H9 (cell line): ENCODE results near the gene CERK. TPM values are rescaled to one million over a fixed set of nuclear protein-coding genes. Genes with fewer than 3 reads are reported as not detected.

Source experiments
- DNase-seq: peaks from one replicate; pipeline ENCODE4 v3.0.0-alpha.2; 2017
- H2AFZ ChIP-seq: one replicate; pipeline ENCODE4 v1.6.1; 2013; ENCODE audit warnings: mild to moderate bottlenecking, low read length, control low read depth, moderate library complexity
- H2AK5ac ChIP-seq: 2 replicates; pipeline ENCODE4 v1.6.1; 2013; ENCODE audit warnings: low read length, control low read depth, mixed read lengths; ENCODE audit not compliant: insufficient read length
- H2BK120ac ChIP-seq: one replicate; pipeline ENCODE4 v1.6.1; 2013; ENCODE audit warnings: low read depth, mild to moderate bottlenecking, low read length, control low read depth, inconsistent platforms; ENCODE audit not compliant: poor library complexity, severe bottlenecking
- H2BK12ac ChIP-seq: 2 replicates; pipeline ENCODE4 v1.6.1; 2013; ENCODE audit warnings: low read length, control low read depth, mixed read lengths, low read depth; ENCODE audit not compliant: insufficient read length
- H2BK15ac ChIP-seq: 2 replicates; pipeline ENCODE4 v1.6.1; 2013; ENCODE audit warnings: low read depth, low read length, control low read depth
- H2BK20ac ChIP-seq: one replicate; pipeline ENCODE4 v1.6.1; 2013; ENCODE audit warnings: low read depth, mild to moderate bottlenecking, low read length, control low read depth, inconsistent platforms; ENCODE audit not compliant: poor library complexity, severe bottlenecking
- H2BK5ac ChIP-seq: 2 replicates; pipeline ENCODE4 v1.6.1; 2013; ENCODE audit warnings: low read length, control low read depth, mixed read lengths; ENCODE audit not compliant: insufficient read length
- H3K14ac ChIP-seq: 2 replicates; pipeline ENCODE4 v1.6.1; 2013; ENCODE audit warnings: low read length, control low read depth; ENCODE audit not compliant: insufficient read depth
- H3K18ac ChIP-seq: 2 replicates; pipeline ENCODE4 v1.6.1; 2013; ENCODE audit warnings: low read depth, mild to moderate bottlenecking, mixed read lengths, low read length, control low read depth; ENCODE audit not compliant: insufficient read length
- H3K23ac ChIP-seq: 2 replicates; pipeline ENCODE4 v1.6.1; 2013; ENCODE audit warnings: low read length, control low read depth, mixed read lengths, low read depth; ENCODE audit not compliant: insufficient read length
- H3K23me2 ChIP-seq: 2 replicates; pipeline ENCODE4 v1.6.1; 2013; ENCODE audit warnings: low read depth, mild to moderate bottlenecking, mixed read lengths, low read length, control low read depth; ENCODE audit not compliant: insufficient read length, poor library complexity, severe bottlenecking
- H3K27ac ChIP-seq: 2 replicates; pipeline ENCODE4 v1.5.1; 2013; ENCODE audit warnings: low read length, control low read depth, mixed read lengths, low read depth; ENCODE audit not compliant: insufficient read length
- H3K27me3 ChIP-seq: 2 replicates; pipeline ENCODE4 v1.6.1; 2013; ENCODE audit warnings: low read length, control low read depth, inconsistent platforms; ENCODE audit not compliant: insufficient read depth
- H3K4ac ChIP-seq: 2 replicates; pipeline ENCODE4 v1.6.1; 2013; ENCODE audit warnings: low read depth, mild to moderate bottlenecking, control low read depth, inconsistent platforms, low read length, moderate library complexity
- H3K4me1 ChIP-seq: 2 replicates; pipeline ENCODE4 v1.6.1; 2013; ENCODE audit warnings: low read length, control low read depth, inconsistent platforms; ENCODE audit not compliant: insufficient read depth
- H3K4me2 ChIP-seq: 2 replicates; pipeline ENCODE4 v1.6.1; 2013; ENCODE audit warnings: low read length, control low read depth, mixed read lengths; ENCODE audit not compliant: insufficient read length, insufficient read depth
- H3K56ac ChIP-seq: 2 replicates; pipeline ENCODE4 v1.6.1; 2013; ENCODE audit warnings: low read depth, mild to moderate bottlenecking, mixed read lengths, low read length, control low read depth; ENCODE audit not compliant: insufficient read length
- H3K79me1 ChIP-seq: 2 replicates; pipeline ENCODE4 v1.6.1; 2013; ENCODE audit warnings: low read depth, mild to moderate bottlenecking, moderate library complexity, low read length, control low read depth, inconsistent platforms; ENCODE audit not compliant: insufficient read depth, poor library complexity, severe bottlenecking
- H3K79me2 ChIP-seq: 2 replicates; pipeline ENCODE4 v1.6.1; 2013; ENCODE audit warnings: low read length, control low read depth, inconsistent platforms; ENCODE audit not compliant: insufficient read depth
- H3K9ac ChIP-seq: 2 replicates; pipeline ENCODE4 v1.6.1; 2013; ENCODE audit warnings: low read length, control low read depth, mixed read lengths; ENCODE audit not compliant: insufficient read length; ENCODE audit errors: extremely low read depth
- H3K9me3 ChIP-seq: one replicate; pipeline ENCODE4 v1.6.1; 2013; ENCODE audit warnings: low read depth, low read length, inconsistent platforms; ENCODE audit not compliant: control insufficient read depth
- H3T11ph ChIP-seq: one replicate; pipeline ENCODE4 v1.6.1; 2013; ENCODE audit warnings: mild to moderate bottlenecking, low read length, control low read depth, inconsistent platforms
- H4K20me1 ChIP-seq: one replicate; pipeline ENCODE4 v1.6.1; 2013; ENCODE audit not compliant: control insufficient read depth, insufficient read length, insufficient read depth
- H4K5ac ChIP-seq: 2 replicates; pipeline ENCODE4 v1.6.1; 2013; ENCODE audit warnings: low read depth, mild to moderate bottlenecking, mixed read lengths, low read length, control low read depth; ENCODE audit not compliant: insufficient read length
- H4K8ac ChIP-seq: replicated peaks from 2 replicates; pipeline ENCODE4 v1.6.1; 2013; ENCODE audit warnings: low read length, control low read depth, mixed read lengths, low read depth; ENCODE audit not compliant: insufficient read length
- H4K91ac ChIP-seq: 2 replicates; pipeline ENCODE4 v1.6.1; 2013; ENCODE audit warnings: low read depth, mild to moderate bottlenecking, moderate library complexity, mixed read lengths, low read length, control low read depth; ENCODE audit not compliant: insufficient read length
- H3K27ac Mint-ChIP-seq, 3 experiments: 2 replicates in 2 of 3; 3 replicates in 1 of 3; pipeline ENCODE4 v1.8.0; 2020 to 2021; ENCODE audit warnings: mixed read lengths in 3 of 3, mild to moderate bottlenecking in 1 of 3, moderate library complexity in 1 of 3
- H3K27me3 Mint-ChIP-seq: 2 replicates; pipeline ENCODE4 v1.8.0; 2021; ENCODE audit warnings: low read depth, mild to moderate bottlenecking, moderate library complexity, mixed read lengths
- H3K36me3 Mint-ChIP-seq, 3 experiments: 2 replicates in 2 of 3; 3 replicates in 1 of 3; pipeline ENCODE4 v1.8.0; 2020 to 2021; ENCODE audit warnings: low read depth in 3 of 3, mixed read lengths in 3 of 3; ENCODE audit not compliant: insufficient read depth in 1 of 3
- H3K4me1 Mint-ChIP-seq, 2 experiments: 2 replicates each; pipeline ENCODE4 v1.8.0; 2020; ENCODE audit warnings: mixed read lengths in 2 of 2
- H3K4me3 Mint-ChIP-seq, 2 experiments: 2 replicates in 1 of 2; 3 replicates in 1 of 2; pipeline ENCODE4 v1.8.0; 2020 to 2021; ENCODE audit warnings: mild to moderate bottlenecking in 2 of 2, mixed read lengths in 2 of 2, moderate library complexity in 1 of 2
- H3K9me3 Mint-ChIP-seq, 2 experiments: 2 replicates in 1 of 2; 3 replicates in 1 of 2; pipeline ENCODE4 v1.8.0; 2020; ENCODE audit warnings: mild to moderate bottlenecking in 2 of 2, mixed read lengths in 2 of 2, moderate library complexity in 1 of 2
- CTCF ChIP-seq: fragments of 200-600 bp; sonication (generic); conservative IDR thresholded peaks from 3 replicates; pipeline ENCODE4 v1.8.0; 2021; ENCODE audit warnings: antibody characterized with exemption, mild to moderate bottlenecking
- WGBS: extraction: QIAGEN DNeasy Blood & Tissue Kit; methylation state at CpG from one replicate; pipeline ENCODE4 v1.1.7; 2013; ENCODE audit warnings: missing lambda C conversion rate, low lambda C conversion rate, mixed read lengths; ENCODE audit not compliant: insufficient read length; ENCODE audit errors: extremely low coverage; 5-methylcytosine and 5-hydroxymethylcytosine counted together
- total RNA-seq: library from RNA; stranded (reverse); gene quantifications from 2 replicates; pipeline ENCODE4 v1.2.1, GENCODE V29; 2021

The CERK gene
- total RNA-seq, 1 experiment from 2014 or later, result 47.1 TPM

- TF ChIP-seq CTCF, result no peak
- no peak overlapping the region for H2BK12ac ChIP-seq
Measured at GRCh38 chr22:46703996-46704370, 34.1 kb downstream of the CERK start.

More at GRCh38 chr22:46703996-46704370, 34.1 kb downstream of the CERK start:
- H3T11ph ChIP-seq, result no peak overlapping the region
- H3K4ac ChIP-seq, result no peak overlapping the region
- no peak overlapping the region for H2BK5ac ChIP-seq
- no peaks in the 10 kb centered on the region for H3K4me1 ChIP-seq
- WGBS, result no CpG with 5 or more reads among the region's 6 CpGs
- H4K91ac ChIP-seq, result no peak overlapping the region
- H3K9me3 ChIP-seq, result no peaks in the 10 kb centered on the region
- no peaks in the 10 kb centered on the region for H3K27me3 ChIP-seq
- H4K20me1 ChIP-seq, result no peaks in the 10 kb centered on the region
- no peak overlapping the region for H2BK120ac ChIP-seq
- Mint-ChIP-seq H3K27me3 (no peaks in the 10 kb centered on the region), H3K4me1 (no peaks in the 10 kb centered on the region), H3K9me3 (no peaks in the 10 kb centered on the region), H3K36me3 (peaks cover 19 to 76% (median 69%) of the 10 kb centered on the region in 3 experiments; a peak in 6 of 7 replicates), H3K27ac (no peak overlapping the region), H3K4me3 (no peak overlapping the region)
- no peak overlapping the region for H3K18ac ChIP-seq
- H4K8ac ChIP-seq, result no peak overlapping the region
- no peaks in the 10 kb centered on the region for H3K79me2 ChIP-seq
- H4K5ac ChIP-seq, result no peak overlapping the region
- H3K27ac ChIP-seq, result no peak overlapping the region
- no peak overlapping the region for H2AK5ac ChIP-seq
- H3K56ac ChIP-seq, result no peak overlapping the region
- no peak overlapping the region for H3K14ac ChIP-seq
- H3K9ac ChIP-seq, result no peak overlapping the region
- H3K23me2 ChIP-seq, result no peaks in the 10 kb centered on the region
- DNase-seq, result no peak
- no peaks in the 10 kb centered on the region for H3K79me1 ChIP-seq
- H3K4me2 ChIP-seq, result no peak overlapping the region
- H2BK20ac ChIP-seq, result no peak overlapping the region
- H3K23ac ChIP-seq, result no peak overlapping the region
- H2BK15ac ChIP-seq, result no peak overlapping the region
- no peak overlapping the region for H2AFZ ChIP-seq
